Naive B cell (primary cell): Measurements from ENCODE around the gene LRRC4. TPM values are rescaled to one million over a fixed set of nuclear protein-coding genes. Genes with fewer than 3 reads are reported as not detected.
A peak's percentile ranks its signal among the peaks of the same experiment; 100 is the strongest.

Experiments
- ATAC-seq, 2 donors: fragments of 150-1000 bp; cut with Tn5 transposase; 2 replicates each; pipeline ENCODE4 v1.10.0; 2021; ENCODE audit warnings: low read depth in 2 of 2, mild to moderate bottlenecking in 2 of 2, moderate library complexity in 2 of 2
- DNase-seq: peaks from one replicate; pipeline ENCODE4 v3.0.0; 2022
- H3K27ac Mint-ChIP-seq, 6 donors: one replicate each; pipeline ENCODE4 v1.8.0; 2020 to 2022; ENCODE audit warnings: mild to moderate bottlenecking in 6 of 6, mixed read lengths in 6 of 6, moderate library complexity in 5 of 6, inconsistent platforms in 2 of 6
- H3K27me3 Mint-ChIP-seq, 3 donors: one replicate each; pipeline ENCODE4 v1.8.0; 2021 to 2022; ENCODE audit warnings: mixed read lengths in 3 of 3, mild to moderate bottlenecking in 1 of 3
- H3K36me3 Mint-ChIP-seq, 2 donors: one replicate each; pipeline ENCODE4 v1.8.0; 2020 to 2022; ENCODE audit warnings: mixed read lengths in 2 of 2, inconsistent platforms in 1 of 2, mild to moderate bottlenecking in 1 of 2
- H3K4me1 Mint-ChIP-seq, 3 donors: one replicate each; pipeline ENCODE4 v1.8.0; 2020 to 2022; ENCODE audit warnings: mixed read lengths in 3 of 3, inconsistent platforms in 1 of 3, mild to moderate bottlenecking in 1 of 3, moderate library complexity in 1 of 3
- H3K4me3 Mint-ChIP-seq, 8 donors: one replicate each; pipeline ENCODE4 v1.8.0; 2020 to 2022; ENCODE audit warnings: mild to moderate bottlenecking in 8 of 8, mixed read lengths in 8 of 8, moderate library complexity in 8 of 8, inconsistent platforms in 2 of 8
- H3K9me3 Mint-ChIP-seq, 7 donors: one replicate each; pipeline ENCODE4 v1.8.0; 2020 to 2022; ENCODE audit warnings: mixed read lengths in 7 of 7, mild to moderate bottlenecking in 5 of 7, inconsistent platforms in 2 of 7, moderate library complexity in 1 of 7
- polyA plus RNA-seq, 6 donors: library from polyadenylated mRNA; unstranded; fragments of 300-500 nt; fragmentation: Illumina TruSeq; gene quantifications; one replicate each; pipeline ENCODE4 v1.2.3, GENCODE V29; 2021; ENCODE audit warnings: low read depth in 6 of 6

LRRC4 gene
- polyA plus RNA-seq, 6 donors from 2014 or later, result 0.09 to 0.37 (median 0.13) TPM; not detected in 3

DNA sequence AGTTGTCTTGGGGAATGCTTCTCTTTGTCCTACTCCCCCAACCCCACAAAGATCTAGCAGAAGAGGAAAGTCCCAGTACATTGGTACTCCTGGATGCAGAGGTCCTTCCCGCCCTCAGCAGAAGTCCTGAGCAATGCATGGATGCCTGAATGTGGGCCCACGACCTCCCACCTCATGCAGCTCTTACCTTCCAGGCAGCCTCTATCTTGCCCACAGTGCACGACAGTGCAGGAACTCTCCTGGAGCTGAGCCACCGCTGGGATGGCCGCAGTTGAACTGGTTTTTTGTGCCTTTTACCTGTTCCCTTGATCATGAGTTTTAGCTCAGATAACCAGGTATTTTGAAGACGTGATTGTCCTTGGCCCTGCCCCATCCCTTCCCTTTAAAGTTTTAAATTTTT is 37.9 kb downstream of the LRRC4 start:
- Mint-ChIP-seq H3K9me3 (no peaks in the 10 kb centered on the region), H3K27me3 (no peaks in the 10 kb centered on the region), H3K4me3 (no peak overlapping the region), H3K36me3 (peaks cover 8 to 31% of the 10 kb centered on the region in 2 donors), H3K27ac (peak overlapping the region in 2 of 6 donors; percentile 24 to 37), H3K4me1 (peaks cover 0 to 4% (median 0%) of the 10 kb centered on the region in 3 donors)
- ATAC-seq (no peak), DNase-seq (no peak)

DNA sequence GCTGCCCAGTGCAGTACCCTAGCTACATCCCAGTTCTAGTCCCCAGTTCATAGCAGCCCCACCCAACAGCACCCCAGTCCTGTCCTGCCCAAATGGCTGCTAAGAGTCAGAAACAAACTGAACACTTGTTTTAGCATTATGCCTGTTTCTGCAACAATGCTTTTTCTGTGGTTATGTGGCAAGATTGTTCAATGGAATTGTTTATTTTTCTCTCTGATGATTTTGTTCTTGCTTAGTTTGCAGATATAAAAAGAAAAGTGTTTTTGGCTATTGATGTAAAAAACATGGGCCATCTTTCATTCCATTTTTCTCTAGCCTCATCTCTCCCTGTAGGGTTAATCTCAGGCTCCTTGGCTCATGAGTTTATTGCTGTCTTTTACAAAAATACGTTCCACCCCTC is 42.5 kb downstream of the LRRC4 start:
- H3K4me3 Mint-ChIP-seq, result no peak overlapping the region
- no peaks in the 10 kb centered on the region for H3K9me3 Mint-ChIP-seq
- ATAC-seq (no peak), DNase-seq (no peak)
- peaks cover 0 to 4% (median 0%) of the 10 kb centered on the region in 3 donors for H3K4me1 Mint-ChIP-seq
- H3K27ac Mint-ChIP-seq, result no peak overlapping the region
- no peaks in the 10 kb centered on the region for H3K27me3 Mint-ChIP-seq
- H3K36me3 Mint-ChIP-seq, result peaks cover 12 to 24% of the 10 kb centered on the region in 2 donors

DNA sequence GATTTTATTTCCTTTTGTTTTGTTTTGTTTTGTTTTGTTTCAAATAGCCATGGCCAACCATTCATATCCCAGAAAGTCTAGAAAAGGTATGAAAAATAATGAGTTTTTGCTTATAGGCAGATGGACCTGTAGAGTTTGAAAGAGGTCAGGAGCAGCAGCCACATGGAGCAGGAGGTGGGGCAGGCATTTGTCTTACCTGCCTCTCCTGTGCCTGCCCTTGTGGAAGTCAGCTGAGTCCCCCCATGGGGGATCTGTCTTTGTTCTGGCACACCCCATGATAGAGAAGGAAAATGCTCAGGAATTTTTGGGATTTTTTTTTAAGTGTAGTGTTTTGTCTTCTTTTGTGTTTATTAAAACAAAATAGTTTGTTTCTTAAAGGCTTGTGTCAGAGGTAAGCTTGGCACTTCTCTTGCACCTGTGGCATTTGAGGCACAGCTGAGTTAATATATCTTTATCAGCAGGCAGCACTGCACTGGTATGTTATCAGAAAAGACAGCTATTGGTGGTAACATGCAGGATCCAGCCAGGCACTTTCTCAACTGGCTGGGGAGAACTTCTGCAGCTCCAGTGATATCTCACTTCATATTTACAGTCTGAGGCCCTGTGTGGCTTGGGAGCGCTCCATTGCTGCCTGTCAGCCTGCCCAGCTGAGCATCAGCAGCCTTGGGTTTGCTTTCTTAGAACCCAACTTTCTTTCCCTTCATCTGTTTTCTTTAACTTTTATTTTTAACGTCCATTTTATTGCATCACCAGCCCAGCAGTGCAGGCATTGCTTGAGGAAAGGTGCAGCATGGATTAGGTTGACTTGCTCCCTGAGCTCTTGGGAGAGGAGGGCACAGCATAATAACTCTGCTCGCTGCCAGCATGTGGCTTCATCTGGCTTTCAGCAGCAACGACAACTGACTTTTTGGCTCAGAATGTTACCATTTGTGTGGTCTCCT is 44.4 kb downstream of the LRRC4 start:
- no peak for ATAC-seq
- Mint-ChIP-seq H3K4me3 (no peak overlapping the region), H3K36me3 (peaks cover 9 to 11% of the 10 kb centered on the region in 2 donors), H3K9me3 (no peaks in the 10 kb centered on the region), H3K27me3 (no peaks in the 10 kb centered on the region), H3K27ac (peak overlapping the region in 1 of 6 donors; percentile 49), H3K4me1 (peaks cover 0 to 5% (median 4%) of the 10 kb centered on the region in 3 donors)
- DNase-seq, result no peak

DNA sequence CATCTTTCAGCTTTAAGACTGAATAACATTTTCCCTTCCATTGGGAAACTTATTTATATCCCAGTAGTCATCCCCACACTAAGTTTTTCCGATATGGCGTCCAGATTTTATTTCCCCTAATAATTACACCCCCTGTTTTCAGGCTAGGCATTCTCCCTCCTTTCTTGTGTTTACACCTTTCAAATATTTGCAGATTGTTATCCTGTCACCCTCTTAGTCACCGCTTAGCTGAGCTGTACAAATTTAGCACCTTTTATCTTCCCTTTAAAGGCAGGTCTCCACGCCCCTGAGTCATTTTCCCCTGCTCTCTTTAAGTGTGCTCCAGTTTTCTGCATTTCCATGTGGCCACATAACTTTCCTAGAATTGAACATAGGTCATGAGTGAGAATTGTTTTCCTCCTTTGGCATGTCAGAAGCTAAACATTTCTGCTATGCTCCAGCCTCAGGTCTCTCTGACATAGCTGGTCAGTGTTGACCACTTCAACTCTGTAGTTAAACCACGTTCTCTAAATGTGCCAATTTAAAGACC is 47.4 kb downstream of the LRRC4 start:
- H3K9me3 Mint-ChIP-seq, result peaks cover 6 to 8% (median 8%) of the 10 kb centered on the region in 7 donors
- peaks cover 9 to 19% of the 10 kb centered on the region in 2 donors for H3K36me3 Mint-ChIP-seq
- H3K4me3 Mint-ChIP-seq, result no peak overlapping the region
- H3K27me3 Mint-ChIP-seq, result no peaks in the 10 kb centered on the region
- H3K27ac Mint-ChIP-seq, result peak overlapping the region in 1 of 6 donors; percentile 64
- no peak for ATAC-seq
- DNase-seq, result no peak
- H3K4me1 Mint-ChIP-seq, result peaks cover 6 to 12% (median 9%) of the 10 kb centered on the region in 3 donors

DNA sequence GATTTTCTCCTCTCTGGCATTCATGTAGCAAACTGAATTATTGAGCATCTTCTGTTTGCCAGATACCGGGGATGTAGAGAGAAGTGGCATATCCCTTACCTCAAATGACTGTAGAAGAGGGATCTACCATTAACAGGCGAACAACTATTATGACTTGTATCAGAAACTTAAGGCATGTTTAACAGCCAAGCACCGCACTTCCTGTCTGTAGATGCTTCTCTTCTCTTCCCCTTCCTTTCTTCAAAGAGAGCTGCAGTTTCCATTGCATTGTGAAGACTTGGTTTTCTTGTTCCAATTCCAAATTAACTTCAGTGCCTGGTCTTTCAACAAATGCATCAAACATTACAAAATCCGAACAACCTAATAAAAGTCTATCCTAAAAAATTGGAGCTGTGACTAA is 49.3 kb downstream of the LRRC4 start:
- Mint-ChIP-seq H3K9me3 (peaks cover 17 to 28% (median 23%) of the 10 kb centered on the region in 7 donors), H3K27me3 (no peaks in the 10 kb centered on the region), H3K4me3 (no peak overlapping the region), H3K27ac (peak overlapping the region in 1 of 6 donors; percentile 0), H3K4me1 (peaks cover 11 to 14% (median 12%) of the 10 kb centered on the region in 3 donors), H3K36me3 (peaks cover 26 to 34% of the 10 kb centered on the region in 2 donors)
- ATAC-seq (no peak), DNase-seq (no peak)

DNA sequence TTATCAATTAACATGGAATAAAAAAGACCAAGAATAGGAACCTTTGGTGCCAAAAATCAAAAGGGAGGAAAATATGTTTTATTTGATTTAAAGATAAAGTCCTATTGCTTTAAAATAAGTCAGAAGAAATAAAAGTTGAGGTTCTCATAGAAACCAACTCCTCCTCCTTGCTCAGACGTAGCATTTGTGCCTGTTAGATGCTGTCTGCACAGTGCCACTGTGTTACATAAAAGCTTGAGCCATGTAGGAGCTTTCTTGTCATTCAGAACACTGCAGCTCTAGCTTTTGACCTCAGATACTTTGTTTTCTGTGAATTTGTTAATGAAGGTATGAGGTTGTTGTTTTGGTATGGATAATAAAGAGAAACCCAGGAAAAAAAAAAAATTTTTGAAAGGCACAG is 50.3 kb downstream of the LRRC4 start:
- Mint-ChIP-seq H3K9me3 (peaks cover 17 to 30% (median 26%) of the 10 kb centered on the region in 7 donors), H3K4me1 (peaks cover 12 to 15% (median 14%) of the 10 kb centered on the region in 3 donors), H3K27me3 (no peaks in the 10 kb centered on the region), H3K4me3 (no peak overlapping the region), H3K27ac (no peak overlapping the region), H3K36me3 (peaks cover 36 to 40% of the 10 kb centered on the region in 2 donors)
- ATAC-seq (no peak), DNase-seq (no peak)

DNA sequence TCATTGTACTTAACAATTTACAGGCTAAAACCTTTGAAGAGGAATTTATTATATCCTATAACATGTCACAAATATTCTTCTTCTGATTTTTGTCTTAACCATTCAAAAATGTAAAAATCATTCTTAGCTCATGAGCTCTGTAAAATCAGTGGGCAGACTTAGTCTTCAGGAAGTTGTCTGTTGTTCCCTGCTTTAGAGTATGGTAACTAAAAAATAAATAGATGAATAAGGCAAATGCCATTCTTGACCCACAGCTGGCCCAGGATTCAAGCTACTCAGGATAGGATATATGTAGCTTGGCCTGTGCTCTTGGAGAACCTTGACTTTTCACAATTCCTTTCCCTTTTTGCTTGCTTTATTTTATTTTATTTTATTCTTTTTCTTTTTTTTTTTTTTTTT is 51.5 kb downstream of the LRRC4 start:
- H3K27ac Mint-ChIP-seq, result no peak overlapping the region
- ATAC-seq, result no peak
- no peaks in the 10 kb centered on the region for H3K27me3 Mint-ChIP-seq
- H3K9me3 Mint-ChIP-seq, result peaks cover 17 to 31% (median 26%) of the 10 kb centered on the region in 7 donors
- H3K4me3 Mint-ChIP-seq, result no peak overlapping the region
- DNase-seq, result no peak
- H3K4me1 Mint-ChIP-seq, result peaks cover 15 to 22% (median 16%) of the 10 kb centered on the region in 3 donors
- peaks cover 40 to 47% of the 10 kb centered on the region in 2 donors for H3K36me3 Mint-ChIP-seq

DNA sequence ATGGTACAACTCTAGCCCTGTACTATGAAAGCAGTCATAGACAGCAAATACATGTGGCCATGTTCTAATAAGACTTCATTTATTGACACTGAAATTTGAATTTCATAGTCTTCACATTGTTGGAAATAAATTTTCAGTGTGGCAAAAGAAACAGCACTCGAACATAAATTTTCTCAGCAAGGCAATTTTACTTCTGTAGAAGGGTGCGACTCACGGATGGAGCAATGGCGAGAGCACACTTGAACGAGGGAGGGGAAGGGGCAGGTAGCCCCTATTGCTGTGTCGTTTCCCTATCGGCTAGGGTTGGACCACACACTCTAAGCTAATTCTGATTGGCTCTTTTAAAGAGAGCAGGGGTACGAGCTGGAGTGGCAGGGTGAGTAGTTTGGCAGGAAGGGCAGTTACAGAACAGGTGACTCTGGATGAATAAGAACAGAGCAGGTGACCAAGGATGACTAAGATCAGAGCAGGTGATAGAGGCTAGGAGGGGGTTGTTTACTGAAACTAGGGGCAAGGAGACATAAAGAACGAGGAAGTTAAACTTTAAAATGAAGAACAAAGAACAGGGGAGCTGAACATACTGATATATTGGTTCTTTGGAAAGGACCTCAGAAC is 52.0 kb downstream of the LRRC4 start:
- H3K36me3 Mint-ChIP-seq, result peaks cover 36 to 47% of the 10 kb centered on the region in 2 donors
- H3K27ac Mint-ChIP-seq, result peak overlapping the region in 3 of 6 donors; percentile 69 to 90 (median 71)
- ATAC-seq (no peak), DNase-seq (no peak)
- no peaks in the 10 kb centered on the region for H3K27me3 Mint-ChIP-seq
- H3K9me3 Mint-ChIP-seq, result peaks cover 17 to 31% (median 26%) of the 10 kb centered on the region in 7 donors
- peaks cover 15 to 26% (median 16%) of the 10 kb centered on the region in 3 donors for H3K4me1 Mint-ChIP-seq
- no peak overlapping the region for H3K4me3 Mint-ChIP-seq

DNA sequence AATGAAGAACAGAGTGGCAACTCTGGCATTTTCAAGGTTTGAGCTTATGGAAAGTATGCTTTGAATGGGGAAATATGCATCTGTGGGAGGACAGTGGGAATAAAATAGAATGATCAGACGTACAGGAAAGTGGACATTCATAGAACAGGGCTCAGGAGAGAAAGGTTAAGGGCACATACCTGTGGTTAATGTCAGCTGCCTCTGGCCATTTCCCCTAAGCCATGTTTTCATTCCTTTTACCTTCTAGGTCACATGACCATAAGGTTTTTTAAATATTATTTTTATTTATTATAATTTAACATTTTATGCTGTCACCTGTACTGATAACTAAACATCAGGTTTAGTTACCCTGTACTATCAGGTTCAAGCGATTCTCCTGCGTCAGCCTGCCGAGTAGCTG is 52.8 kb downstream of the LRRC4 start:
- DNase-seq (no peak), ATAC-seq (no peak)
- H3K36me3 Mint-ChIP-seq, result peaks cover 36 to 47% of the 10 kb centered on the region in 2 donors
- H3K4me3 Mint-ChIP-seq, result no peak overlapping the region
- peaks cover 17 to 31% (median 26%) of the 10 kb centered on the region in 7 donors for H3K9me3 Mint-ChIP-seq
- H3K4me1 Mint-ChIP-seq, result peaks cover 15 to 26% (median 16%) of the 10 kb centered on the region in 3 donors
- no peaks in the 10 kb centered on the region for H3K27me3 Mint-ChIP-seq
- H3K27ac Mint-ChIP-seq, result peak overlapping the region in 2 of 6 donors; percentile 79 to 93

Other genes with a start within 250 kb of the LRRC4 start
- gene LEP, start 209.8 kb upstream of the LRRC4 start, polyA plus RNA-seq, result not detected